GM19240 (cell line): Measurements from ENCODE around the gene ZFR2.
"Not testable (repeated sequence)": the region's sequence is repeated elsewhere in the genome, so short reads cannot be mapped to it uniquely, and the experiment has no call there.

Experiments
- DNase-seq: peaks from one replicate; pipeline ENCODE4 v3.0.0; 2011; ENCODE audit warnings: low spot score; ENCODE audit not compliant: insufficient read length

ZFR2 gene

DNA sequence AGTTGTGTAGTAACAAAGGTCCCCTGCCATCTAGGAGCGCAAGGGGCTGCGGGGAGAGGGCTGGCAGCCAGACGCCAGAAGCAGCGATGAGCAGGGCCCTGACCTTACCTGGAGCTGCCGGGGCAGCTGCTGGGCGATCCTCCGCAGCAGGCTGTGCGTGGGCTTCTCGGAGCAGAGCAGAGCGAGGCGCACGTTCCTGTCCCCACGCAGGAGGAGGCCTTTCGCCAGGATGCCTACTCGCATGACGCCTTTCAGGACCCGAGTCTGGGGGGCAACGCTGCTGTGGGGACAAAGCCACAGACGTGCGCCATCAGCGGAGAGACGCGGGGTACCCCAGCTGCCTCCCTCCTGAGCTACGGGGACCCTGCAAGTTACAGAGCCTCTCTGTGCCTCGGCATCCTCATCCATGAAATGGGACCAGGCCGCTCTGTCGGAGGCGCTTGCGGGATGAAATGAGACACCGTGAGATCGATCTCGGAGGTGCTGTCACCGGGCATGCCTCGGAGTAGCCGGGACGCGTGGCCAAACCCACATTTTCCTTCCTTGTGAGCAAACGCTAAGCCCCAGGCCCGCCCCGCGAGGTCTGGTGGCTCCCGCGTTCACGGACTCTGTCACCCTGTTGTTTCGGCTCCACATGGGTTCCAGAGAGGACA, 52.1 kb downstream of the ZFR2 start:
- no peak for DNase-seq

DNA sequence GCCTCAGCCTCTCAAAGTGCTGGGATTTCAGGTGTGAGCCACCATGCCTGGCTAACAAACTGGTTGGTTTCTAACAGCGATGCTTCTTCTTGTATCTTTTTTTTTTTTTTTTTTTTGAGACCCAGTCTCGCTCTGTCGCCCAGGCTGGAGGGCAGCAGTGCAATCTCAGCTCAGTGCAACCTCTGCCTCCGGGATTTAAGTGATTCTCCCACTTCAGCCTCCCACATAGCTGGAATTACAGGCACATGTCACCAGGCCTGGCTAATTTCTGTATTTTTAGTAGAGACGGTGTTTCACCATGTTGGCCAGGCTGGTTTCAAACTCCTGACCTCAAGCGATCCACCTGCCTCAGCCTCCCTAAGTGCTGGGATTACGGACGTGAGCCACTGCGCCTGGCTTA, 52.7 kb downstream of the ZFR2 start:
- not testable (repeated sequence) for DNase-seq

DNA sequence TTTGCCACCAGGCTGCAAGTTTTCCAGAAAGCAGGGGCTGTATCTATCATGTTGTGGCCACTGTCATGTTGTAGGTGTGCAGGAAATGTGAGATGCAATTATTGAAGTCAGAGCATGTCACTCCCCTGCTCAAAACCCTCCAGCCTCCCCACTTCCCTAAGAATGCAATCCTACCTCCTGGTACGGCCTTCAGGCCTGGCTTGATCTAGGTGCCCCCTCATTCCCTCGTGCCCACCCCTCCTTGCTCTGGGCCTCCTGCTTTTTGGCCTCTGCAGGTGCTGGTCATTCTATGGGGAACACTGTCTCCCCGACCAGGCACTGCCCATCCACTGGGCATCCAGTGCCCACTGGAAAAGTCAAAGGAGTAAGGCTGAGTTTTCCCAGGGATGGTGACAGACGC, 54.2 kb downstream of the ZFR2 start:
- no peak for DNase-seq

DNA sequence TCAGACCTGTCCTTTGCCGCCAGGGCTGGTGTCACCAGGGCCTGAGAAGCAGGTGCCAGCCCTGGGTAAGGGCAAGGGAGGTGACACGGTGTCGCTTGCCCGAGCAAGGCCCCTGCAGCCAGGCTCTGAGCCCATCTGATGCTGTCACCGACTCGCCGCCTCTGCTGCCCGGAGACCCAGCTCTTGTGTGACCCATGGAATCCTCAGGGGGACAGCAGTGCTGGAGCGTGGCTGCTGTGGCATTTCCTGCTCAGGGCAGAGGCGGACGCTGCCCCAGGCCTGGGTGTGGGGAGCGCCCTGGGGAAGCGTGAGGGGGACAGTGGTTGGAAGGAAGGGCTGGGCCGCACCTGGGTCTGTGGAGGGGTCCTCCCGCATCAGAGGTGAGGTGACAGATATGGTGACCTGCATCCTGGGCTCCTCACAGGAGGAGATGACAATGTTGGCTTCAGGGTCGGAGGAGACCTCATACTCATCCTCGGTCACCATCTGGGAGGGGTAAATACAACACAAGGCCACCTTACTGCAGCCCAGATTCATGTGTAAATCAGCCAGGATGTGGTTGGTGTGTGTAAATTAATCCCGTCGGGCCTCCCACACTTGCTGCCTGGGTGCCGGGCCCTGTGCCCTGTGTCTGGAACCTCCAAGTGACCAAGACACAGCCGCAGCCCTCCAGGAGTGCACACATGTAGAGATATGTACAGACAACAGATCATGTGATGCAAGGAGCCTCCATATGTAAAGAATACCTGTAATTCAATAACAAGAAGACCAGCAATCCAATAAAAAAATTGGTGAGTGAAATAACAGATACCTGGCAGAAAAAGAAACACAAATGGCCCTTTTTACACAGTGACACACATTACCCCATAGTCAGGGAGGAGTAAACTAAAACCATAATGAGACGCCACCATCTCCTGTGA, 55.1 kb downstream of the ZFR2 start:
- DNase-seq, result no peak

DNA sequence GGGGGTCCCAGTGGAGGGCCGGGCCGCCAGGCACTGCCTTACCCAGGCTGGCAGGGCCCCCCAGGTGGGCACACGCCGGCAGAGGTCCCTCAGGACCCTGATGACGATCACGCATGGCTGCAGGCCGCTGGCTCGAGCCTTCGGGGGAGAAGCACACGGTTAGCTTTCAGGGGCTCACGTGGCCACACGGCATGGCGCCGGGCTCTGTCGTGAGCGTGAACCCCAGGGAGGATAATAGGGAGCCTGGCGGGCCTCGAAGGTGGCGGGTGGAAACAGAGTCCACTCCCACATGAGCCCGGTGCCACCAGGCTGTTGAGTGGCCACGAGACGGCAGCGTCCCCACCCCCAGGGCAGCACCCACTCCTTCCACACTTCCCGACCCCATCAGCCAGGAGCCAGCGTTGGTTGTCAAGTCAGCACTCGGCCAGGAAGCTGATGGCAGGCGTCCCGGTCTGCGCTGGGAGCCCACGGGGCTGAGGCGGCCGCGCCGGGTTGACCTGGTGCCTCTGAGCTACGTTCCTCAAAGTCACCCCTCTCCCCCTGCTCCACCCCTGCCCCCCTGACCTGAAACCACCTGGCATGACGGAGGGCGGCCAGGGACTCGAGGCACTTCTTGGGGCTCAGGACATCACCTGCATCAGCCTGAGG, 58.0 kb downstream of the ZFR2 start:
- DNase-seq, result no peak

DNA sequence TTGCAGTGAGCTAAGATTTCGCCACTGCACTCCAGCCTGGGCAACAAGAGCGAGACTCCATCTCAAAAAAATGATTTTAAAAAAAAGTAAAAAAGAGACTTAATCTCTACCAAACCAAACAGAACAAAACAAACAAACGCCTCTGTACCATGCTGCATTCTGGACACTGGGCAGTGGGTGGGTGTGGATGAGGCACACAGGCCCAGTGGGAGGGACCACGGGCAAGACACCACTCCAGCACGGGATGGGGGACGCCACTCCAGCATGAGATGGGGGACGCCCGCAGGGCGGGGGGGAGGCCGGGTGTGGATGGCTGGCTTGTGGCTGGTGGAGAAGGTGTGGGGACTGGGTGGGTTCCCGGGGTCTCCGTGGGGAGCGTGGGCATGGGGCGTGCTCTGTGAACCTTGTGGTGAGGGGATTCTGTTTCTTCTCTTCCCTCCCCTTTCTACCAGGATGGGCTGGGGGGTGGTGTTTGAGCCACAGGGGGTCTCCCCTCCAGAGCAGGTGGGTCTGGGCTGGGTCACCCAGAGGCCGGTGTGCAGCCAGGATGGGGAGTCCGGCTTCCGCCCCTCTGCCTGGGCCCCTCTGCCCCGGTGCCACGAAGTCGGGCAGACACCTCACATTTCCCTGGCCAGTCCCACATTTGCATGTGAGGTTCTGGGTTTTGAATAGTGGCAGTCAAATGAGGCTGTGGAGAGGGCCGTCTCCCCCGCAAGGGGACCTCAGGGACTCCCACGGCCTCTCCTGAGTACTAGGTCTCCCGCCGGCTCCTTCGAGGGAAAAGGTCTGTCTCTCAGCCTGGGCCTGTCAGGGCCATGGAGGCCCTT, 58.7 kb downstream of the ZFR2 start:
- DNase-seq, result no peak

DNA sequence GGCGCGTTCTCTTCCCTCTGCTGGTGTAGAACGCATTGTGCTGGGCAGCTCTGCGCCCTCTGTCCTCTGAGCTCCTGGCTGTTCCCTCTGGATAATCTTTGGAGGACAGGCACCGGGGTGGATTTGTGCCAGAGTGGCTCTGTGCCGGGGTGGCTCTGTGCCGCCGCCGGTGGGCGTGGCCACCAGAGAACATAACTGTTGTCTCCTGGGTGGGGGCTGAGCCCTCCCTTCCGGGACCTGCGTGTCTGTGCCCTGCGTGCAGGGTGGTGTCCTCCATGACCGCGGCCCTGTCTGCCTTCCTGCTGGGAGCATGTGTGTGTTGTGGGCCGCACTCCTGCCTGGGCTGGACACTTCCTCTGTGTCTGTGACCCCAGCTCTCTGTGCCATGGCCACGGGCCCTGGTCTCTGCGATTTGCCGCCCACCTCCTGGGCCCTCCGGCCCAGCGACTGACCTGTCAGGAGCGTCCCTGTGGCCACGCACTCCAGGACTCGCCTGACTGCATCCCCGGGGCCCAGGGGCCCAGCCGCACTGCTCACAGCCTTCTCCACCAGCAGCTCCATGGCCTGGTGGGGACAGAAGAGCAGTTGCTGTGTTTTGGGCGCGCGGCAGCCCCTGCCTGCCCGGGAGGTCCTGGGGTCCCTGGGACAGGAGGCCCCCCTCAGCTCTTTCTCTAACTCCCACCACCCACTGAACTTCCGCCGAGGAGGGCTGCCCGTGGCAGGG, 60.3 kb downstream of the ZFR2 start:
- no peak for DNase-seq

DNA sequence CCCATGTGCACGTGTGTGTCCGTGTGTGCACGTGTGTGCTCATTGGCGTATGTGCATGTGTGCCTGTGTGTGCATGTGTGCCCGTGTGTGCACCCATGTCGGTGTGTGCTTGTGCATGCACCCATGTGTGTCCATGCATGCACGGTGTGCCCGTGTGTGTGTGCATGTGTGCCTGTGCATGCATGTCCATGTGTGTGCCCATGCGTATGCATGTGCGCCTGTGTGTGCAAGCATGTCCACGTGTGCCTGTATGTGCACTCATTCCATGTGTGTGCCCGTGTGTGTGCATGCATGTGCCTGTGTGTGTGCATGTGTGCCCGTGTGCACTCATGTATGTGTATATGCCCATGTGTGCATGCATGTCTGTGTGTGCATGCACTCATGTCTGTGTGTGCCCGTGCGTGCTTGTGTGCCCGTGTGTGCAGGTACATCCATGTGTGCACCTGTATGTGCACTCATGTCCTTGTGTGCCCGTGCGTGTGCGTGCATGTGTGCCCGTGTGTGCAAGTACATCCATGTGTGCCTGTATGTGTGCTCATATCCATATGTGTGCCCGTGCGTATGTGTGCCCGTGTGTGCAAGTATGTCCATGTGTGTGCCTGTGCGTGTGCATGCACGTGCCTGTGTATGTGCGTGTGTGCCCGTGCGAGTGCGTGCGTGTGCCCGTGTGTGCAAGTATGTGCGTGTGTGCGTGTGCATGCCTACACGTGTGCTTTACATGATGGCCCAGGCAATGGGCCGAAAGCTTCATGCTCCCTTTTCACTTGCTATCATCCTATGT, 61.1 kb downstream of the ZFR2 start:
- no peak for DNase-seq

DNA sequence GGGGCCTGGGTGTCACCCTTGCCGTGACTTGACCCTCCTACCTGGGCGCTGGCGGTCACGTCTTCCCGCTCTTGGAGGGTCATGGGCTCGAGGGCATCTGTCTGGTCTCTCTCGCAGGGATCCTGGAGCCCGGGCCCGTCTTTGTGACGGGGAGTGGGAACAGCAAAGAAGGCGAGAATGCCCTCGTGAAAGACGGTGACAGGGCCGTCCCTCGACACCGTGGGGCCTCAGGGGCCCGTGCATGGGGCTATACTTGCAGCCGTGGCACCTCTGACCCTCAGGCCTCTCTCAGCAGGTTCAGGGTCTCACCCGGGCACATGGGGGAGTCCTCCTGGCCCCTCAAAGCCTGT, 61.7 kb downstream of the ZFR2 start:
- no peak for DNase-seq

DNA sequence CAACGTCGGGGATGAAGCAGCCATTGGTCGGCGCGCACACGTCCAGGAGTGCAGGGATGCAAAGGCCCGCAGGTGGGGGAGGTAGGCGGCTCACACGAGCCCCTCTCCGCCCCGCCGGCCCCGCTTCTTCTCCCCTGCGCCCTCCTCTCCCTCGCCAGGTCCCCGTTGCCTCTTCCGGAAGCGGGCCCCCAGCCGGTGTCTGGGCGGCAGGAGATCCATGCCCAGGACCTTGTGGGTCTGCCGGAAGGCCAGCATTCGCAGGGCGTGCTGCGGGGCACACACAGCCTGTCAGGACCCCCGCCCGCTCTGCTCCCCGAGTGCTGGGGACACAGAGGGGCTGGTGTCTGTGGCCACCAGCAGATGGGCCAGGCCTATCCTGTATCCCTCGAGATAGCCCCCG, 63.0 kb downstream of the ZFR2 start:
- no peak for DNase-seq

DNA sequence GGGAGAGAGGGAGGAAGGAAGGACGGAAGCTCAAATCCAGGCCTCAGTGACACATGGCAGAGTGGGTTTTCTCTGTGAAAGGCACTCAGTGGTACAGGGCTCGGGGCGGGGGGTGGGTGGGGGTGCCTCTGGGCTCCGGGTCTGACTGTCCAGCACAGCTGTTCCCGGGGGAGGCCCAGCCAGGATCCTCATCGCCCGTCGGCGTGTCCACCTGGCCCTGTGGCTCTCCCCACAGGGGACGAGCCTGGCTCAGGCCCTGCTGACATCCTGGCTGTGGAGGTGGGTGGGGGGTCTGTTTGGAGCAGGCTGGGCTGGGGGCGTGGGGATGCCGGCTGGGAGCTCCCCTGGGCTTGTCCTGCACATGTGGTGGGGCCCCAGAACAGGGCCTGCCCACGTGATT, 64.4 kb downstream of the ZFR2 start:
- DNase-seq, result no peak

DNA sequence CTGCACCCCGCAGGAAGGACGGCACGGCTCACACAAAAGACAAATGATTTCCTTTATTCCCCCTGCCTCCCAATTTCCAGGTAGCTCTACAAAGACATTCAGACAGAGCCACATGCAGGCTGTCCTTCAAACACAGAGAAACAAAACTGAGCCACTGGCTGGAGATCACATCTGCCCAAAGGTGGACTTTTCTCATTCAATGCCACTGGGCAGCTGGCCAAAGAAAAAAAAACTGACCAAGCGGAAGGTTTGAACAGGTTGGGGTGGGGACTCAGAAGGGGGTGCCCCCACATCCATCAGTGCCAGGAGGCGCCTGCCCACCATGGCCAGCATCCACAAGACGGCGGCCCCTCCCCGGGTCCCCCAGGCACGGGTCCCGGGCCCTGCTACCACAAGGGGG, 64.9 kb downstream of the ZFR2 start:
- DNase-seq, result no peak

DNA sequence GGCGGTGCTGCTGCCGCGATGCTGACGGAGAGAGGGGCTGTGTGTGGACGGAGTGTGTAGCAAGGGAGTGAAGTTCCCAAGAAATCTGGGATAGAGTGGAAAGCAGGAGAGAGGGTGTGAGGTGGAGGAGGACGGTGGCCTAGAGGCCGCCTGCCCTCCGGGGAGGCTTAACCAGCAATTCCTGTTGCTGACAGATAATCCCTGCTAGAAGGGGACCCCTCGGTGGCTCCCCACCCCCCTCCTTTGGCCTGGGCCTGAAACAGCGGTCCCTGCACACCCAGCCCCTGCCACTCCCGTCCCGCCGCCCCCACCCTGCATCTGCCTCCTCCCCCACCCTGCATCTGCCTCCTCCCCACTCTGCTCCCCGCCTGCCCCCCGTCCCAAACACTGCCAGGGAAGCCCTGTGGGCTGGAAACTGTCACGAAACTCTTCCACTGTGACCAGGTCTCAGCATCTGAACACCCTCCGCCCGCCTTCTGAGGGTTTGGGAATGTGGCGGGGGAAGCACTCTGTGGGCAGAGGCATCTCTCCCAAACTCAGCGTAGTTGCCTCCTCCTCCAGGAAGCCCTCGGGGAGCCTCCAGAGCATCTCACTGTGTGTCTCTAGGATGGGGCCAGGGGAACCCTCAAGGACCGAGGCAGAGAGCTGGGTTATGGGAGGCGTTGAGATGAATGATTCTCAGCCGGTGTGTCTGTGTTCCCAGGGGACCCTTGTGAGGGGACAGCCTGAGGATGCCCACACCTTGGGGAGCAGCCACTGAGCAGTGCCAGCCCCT, 65.5 kb downstream of the ZFR2 start:
- no peak for DNase-seq

DNA sequence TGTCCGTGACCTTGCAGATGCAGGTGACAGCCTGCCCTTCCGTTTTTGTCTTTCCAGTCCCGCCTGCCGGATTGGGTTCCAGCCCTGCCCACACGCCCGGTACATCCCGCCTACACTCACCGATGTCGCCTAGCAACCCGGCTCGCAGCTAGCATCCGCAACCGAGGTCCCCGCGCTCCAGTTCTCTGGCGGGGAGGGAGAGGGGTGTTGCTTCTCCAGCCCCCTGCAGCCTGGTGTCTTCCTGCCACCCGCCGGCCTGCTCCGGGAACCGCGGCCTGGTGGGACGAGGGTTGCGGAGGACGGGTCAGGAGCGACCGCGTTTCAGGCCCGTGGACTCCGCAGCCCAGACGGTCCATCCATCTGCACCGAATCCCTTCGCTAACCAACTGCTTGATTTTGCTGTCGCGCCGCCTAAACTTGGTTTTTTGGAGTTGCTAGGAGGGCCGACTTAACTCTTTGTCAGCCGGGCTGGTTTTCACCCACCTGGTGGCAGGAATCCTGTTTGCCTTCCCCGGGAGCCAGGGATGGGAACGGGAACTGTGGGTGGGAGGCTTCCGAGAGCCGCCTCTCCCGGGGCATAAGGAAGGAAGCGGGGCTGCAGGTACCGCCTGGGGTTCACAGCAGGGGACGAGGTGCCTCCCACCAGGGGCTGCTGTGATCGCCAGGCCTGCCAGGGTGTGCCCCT, 67.3 kb downstream of the ZFR2 start:
- DNase-seq, result no peak

DNA sequence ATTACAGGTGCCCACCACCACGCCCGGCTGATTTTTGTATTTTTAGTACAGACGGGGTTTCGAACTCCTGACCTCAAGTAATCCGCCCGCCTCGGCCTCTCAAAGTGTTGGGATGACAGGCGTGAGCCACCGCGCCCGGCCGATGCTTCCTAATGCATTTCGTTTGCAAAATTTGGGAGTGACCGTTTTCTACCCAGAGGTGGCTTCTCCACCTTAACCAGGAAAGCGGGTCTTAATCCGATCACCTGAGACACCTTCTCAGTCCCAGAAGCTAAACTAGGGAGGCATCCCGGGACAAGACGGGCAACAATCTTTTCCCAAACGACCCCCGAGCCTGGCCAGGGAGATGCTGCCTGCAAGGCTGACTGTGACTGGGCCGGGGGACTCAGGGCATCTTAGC, 67.8 kb downstream of the ZFR2 start:
- DNase-seq, result no peak

DNA sequence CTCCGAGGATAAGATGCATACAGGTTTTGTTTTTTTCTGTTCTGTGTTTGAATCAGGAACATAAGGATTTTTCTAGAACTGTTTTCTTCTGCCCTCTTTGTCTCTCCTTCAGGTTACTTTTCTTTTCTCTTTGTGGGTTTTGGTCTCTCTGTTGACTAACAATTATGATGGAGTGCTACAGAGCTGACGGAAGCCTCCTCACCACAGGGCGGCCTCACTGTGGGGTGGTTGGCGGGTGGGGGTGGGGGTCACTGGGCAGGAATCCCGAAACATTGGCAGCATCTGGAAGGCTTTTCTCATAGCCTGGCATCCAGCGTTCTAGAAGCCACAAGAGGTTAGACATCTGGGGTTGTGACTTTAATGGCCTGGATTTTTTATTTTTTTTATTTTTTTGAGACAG, 70.7 kb downstream of the ZFR2 start:
- no peak for DNase-seq

DNA sequence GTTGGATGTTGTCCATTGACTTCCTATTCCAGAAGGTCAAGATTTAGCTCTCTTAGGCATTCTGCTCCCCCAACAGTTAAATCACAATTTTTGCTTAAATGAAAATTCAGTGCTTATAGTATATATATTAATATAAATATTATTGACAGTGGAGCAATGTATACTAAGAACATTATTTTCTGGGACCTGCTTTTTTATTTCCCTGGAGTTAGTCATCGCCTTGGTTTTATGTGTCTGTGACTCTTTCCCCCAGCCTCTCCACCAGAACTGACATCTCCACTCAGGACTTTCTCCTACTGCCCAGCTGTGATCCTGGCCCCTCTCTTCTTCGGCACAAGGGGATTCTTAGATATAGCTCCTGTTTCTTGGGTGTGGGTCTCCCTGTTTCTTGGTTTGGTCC, 72.5 kb downstream of the ZFR2 start:
- no peak for DNase-seq

DNA sequence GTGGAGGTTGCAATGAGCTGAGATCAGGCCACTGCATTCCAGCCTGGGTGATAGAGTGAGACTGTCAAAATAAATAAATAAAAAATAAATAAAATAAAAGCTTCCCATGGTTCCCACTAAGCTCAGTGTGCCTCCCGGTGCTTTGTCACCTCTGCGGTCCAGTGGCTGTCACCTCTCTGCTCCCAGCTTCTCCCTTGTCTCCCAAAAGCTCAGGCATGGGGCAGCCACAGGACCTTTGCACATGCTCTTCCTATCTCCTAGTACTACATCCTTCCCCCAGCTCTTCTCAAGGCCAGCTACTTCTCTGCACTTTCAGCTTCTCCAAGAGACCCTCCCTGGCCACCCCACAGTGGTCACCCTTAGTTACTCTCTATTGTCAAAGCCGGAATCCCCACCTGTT, 75.0 kb downstream of the ZFR2 start:
- no peak for DNase-seq

DNA sequence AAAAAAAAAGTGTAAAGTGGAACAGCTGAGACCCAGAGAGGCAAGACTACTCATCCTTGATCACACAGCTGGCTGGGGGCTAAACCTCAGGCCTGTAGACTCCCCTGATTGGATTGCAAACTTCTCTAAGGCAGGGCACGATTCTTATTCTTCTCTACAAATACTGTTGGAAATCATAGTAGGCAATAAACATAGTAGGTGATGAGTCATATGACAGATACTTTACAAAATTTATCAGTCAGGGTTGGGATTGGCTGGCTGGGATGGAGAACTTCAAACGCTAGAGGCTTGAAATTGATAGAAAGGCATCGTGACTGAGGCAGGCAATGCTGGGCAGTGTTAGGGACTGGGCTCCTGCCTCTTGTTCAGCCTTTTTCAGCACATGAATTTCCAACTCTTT, 76.7 kb downstream of the ZFR2 start:
- no peak for DNase-seq
